M059J (cell line): ENCODE data around the gene TMEM222. TPM values are rescaled to one million over a fixed set of nuclear protein-coding genes. Genes with fewer than 3 reads are reported as not detected.
"Not testable (repeated sequence)": the region's sequence is repeated elsewhere in the genome, so short reads cannot be mapped to it uniquely, and the experiment has no call there.

Experiments used
- DNase-seq: peaks from one replicate; pipeline ENCODE4 v3.0.0-alpha.2; 2012; ENCODE audit warnings: low read depth
- total RNA-seq: library from RNA; depleted of rRNA; stranded (reverse); fragments of >200 nt; shearing (Covaris generic); gene quantifications from 2 replicates; pipeline ENCODE4 v1.2.3, GENCODE V29; 2014; rRNA removed

Gene TMEM222
- 48.6 and 52.2 TPM in 2 replicates for total RNA-seq

- peak; percentile 96 for DNase-seq
Observed at GRCh38 chr1:27321813-27322568, at the start of gene TMEM222. Gene TMEM222 (plus strand): TSS chr1:27322163. CDS start chr1:27322198, 35 bp downstream.

- no peak for DNase-seq
Observed at GRCh38 chr1:27274204-27274603, 47.8 kb upstream of the TMEM222 start.

GRCh38 chr1:27275696-27276095 is 46.3 kb upstream of the TMEM222 start:
- DNase-seq: no peak

GRCh38 chr1:27284425-27285273 is 37.3 kb upstream of the TMEM222 start:
- DNase-seq: peak; percentile 77

- DNase-seq: no peak
Observed at GRCh38 chr1:27285274-27285660, 36.7 kb upstream of the TMEM222 start.

GRCh38 chr1:27285821-27286220 is 36.1 kb upstream of the TMEM222 start:
- DNase-seq: not testable (repeated sequence)

- DNase-seq: not testable (repeated sequence)
Observed at GRCh38 chr1:27289125-27289524, 32.8 kb upstream of the TMEM222 start.

- DNase-seq: no peak
Observed at GRCh38 chr1:27290581-27290980, 31.4 kb upstream of the TMEM222 start.

- peak; percentile 92 for DNase-seq
Observed at GRCh38 chr1:27292106-27292505, 29.9 kb upstream of the TMEM222 start.

- DNase-seq: no peak
Observed at GRCh38 chr1:27293915-27294314, 28.0 kb upstream of the TMEM222 start.

- peak; percentile 58 for DNase-seq
Observed at GRCh38 chr1:27296773-27297291, 25.1 kb upstream of the TMEM222 start.

GRCh38 chr1:27297903-27298302 is 24.1 kb upstream of the TMEM222 start:
- no peak for DNase-seq

- DNase-seq: peak; percentile 17
Observed at GRCh38 chr1:27298632-27299384, 23.2 kb upstream of the TMEM222 start.

GRCh38 chr1:27299385-27300271 is 22.3 kb upstream of the TMEM222 start:
- DNase-seq: peak; percentile 99

- peak; percentile 88 for DNase-seq
Observed at GRCh38 chr1:27300341-27301051, 21.5 kb upstream of the TMEM222 start.

- no peak for DNase-seq
Observed at GRCh38 chr1:27301052-27301422, 20.9 kb upstream of the TMEM222 start.

GRCh38 chr1:27301582-27302199 is 20.3 kb upstream of the TMEM222 start:
- DNase-seq: no peak

GRCh38 chr1:27302612-27303011 is 19.4 kb upstream of the TMEM222 start:
- DNase-seq: no peak

GRCh38 chr1:27303509-27303908 is 18.5 kb upstream of the TMEM222 start:
- no peak for DNase-seq

- no peak for DNase-seq
Observed at GRCh38 chr1:27306071-27306470, 15.9 kb upstream of the TMEM222 start.
